Dermis blood vessel endothelial cell (primary cell): ENCODE results near the gene PPARD. TPM values are rescaled to one million over a fixed set of nuclear protein-coding genes. Genes with fewer than 3 reads are reported as not detected.
"Not testable (repeated sequence)": the region's sequence is repeated elsewhere in the genome, so short reads cannot be mapped to it uniquely, and the experiment has no call there.

ENCODE experiments used
- DNase-seq: peaks from one replicate; pipeline ENCODE4 v3.0.0; 2010
- total RNA-seq: library from RNA; depleted of rRNA; stranded (reverse); fragments of >200 nt; gene quantifications from 2 replicates; pipeline ENCODE4 v1.2.3, GENCODE V29; 2014

The PPARD gene
- total RNA-seq, 1 donor from 2014 or later: 9.7 TPM

GRCh38 chr6:35312807-35313206 lies 29.6 kb upstream of the PPARD start:
- DNase-seq: no peak

GRCh38 chr6:35317483-35318195 lies 24.7 kb upstream of the PPARD start:
- DNase-seq: no peak

GRCh38 chr6:35318196-35319171 lies 23.9 kb upstream of the PPARD start:
- peak; percentile 77 for DNase-seq

- DNase-seq: no peak
Observed at GRCh38 chr6:35319346-35320030, 22.9 kb upstream of the PPARD start.

GRCh38 chr6:35320031-35320410 lies 22.3 kb upstream of the PPARD start:
- no peak for DNase-seq

- no peak for DNase-seq
Observed at GRCh38 chr6:35321091-35321490, 21.3 kb upstream of the PPARD start.

- peak; percentile 69 for DNase-seq
Observed at GRCh38 chr6:35327349-35328027, 14.9 kb upstream of the PPARD start.

- no peak for DNase-seq
Observed at GRCh38 chr6:35328108-35328723, 14.1 kb upstream of the PPARD start.

- DNase-seq: not testable (repeated sequence)
Observed at GRCh38 chr6:35328965-35329364, 13.4 kb upstream of the PPARD start.

- DNase-seq: no peak
Observed at GRCh38 chr6:35330541-35331119, 11.7 kb upstream of the PPARD start.

- peak; percentile 36 for DNase-seq
Observed at GRCh38 chr6:35332074-35332887, 10.1 kb upstream of the PPARD start.

- no peak for DNase-seq
Observed at GRCh38 chr6:35341557-35341956, 801 bp upstream of the PPARD start.

GRCh38 chr6:35343092-35343834 lies 905 bp downstream of the PPARD start:
- DNase-seq: peak; percentile 74

GRCh38 chr6:35343835-35344550 lies 1.6 kb downstream of the PPARD start:
- DNase-seq: no peak

GRCh38 chr6:35351422-35351821 lies 9.1 kb downstream of the PPARD start:
- no peak for DNase-seq

- no peak for DNase-seq
Observed at GRCh38 chr6:35352735-35353134, 10.4 kb downstream of the PPARD start.

GRCh38 chr6:35354361-35355135 lies 12.2 kb downstream of the PPARD start:
- no peak for DNase-seq

- no peak for DNase-seq
Observed at GRCh38 chr6:35356391-35356790, 14.0 kb downstream of the PPARD start.

- no peak for DNase-seq
Observed at GRCh38 chr6:35357677-35358076, 15.3 kb downstream of the PPARD start.
